ENCODE data around the gene LYPD1.

DNA sequence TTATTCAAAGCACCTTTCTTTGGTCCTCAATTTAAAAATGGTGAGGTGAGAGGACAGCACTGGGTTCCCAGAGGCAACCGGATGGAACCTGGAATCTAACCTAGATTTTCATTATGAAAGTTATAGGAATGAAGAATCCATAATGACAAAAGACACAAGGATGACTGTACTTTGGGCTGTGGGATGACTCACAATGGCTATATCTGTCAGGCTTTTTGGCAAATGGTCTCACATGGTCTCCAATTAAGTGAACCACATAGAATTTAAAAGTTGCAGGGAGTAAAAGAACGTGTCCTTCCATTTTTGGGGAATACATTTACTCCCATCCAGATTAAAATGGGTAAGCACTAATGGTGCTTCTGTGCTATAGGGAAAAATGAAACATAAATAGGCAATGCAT, 31.8 kb upstream of the LYPD1 start:
- no peak for TF ChIP-seq CTCF (IDR thresholded peaks at IDR 0.05; ENCODE audit: insufficient read depth, low read depth, low read length)
- no peak for TF ChIP-seq EZH2 (IDR thresholded peaks at IDR 0.05; ENCODE audit: insufficient read depth, low read length)
